ENCODE measurements around the gene KRT16. TPM values are rescaled to one million over a fixed set of nuclear protein-coding genes. Genes with fewer than 3 reads are reported as not detected.
"Not testable (repeated sequence)": the region's sequence is repeated elsewhere in the genome, so short reads cannot be mapped to it uniquely, and the experiment has no call there.

KRT16 gene
- polyA plus RNA-seq (2011; rRNA removed) (not detected in 2 replicates), polyA minus RNA-seq (2011; rRNA and poly(A)+ RNA removed) (not detected in 2 replicates)

DNA sequence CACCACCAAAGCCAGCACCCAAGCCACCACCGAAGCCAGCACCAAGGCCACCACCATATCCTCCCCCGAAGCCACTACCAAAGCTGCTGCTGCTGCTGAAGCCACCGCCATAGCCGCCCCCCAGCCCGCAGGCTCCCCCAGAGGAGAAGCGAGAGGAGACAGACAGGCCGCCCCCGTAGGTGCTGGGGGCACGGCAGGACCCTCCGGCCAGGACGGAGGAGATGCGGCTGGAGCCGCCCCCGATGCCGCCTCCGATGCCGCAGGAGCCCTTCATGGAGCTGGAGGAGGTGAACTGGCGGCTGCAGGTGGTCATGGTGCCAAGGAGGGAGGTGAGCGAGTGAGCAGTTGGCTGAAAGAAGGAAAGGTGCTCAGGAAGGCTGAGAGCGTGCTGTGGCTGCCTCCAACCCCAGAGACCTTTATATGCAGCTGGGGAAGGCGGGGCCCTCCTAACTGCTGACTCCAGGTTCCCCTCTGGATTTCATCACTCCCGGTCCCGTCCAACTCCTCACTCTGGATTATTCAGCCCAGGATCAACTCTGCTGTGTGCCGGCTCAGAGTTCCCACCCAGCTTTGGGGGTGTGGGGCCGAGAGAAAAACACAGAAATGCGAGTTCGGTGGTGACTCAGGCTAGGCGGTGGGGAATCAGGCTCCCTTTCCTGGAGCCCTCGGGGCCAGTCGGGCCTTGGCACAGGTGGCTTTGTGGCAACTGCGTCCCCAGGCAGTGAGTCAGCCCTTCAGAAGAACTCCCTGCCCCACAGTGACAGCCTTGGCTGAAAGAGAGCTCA is at the start of gene KRT16:
TSS of gene KRT16 (minus strand) at position 392 of the 785 bp plus-strand sequence. CDS start at position 313, 79 bp downstream.
- H3K27me3 ChIP-seq (ENCODE audit: control insufficient read depth, insufficient read depth, low read length), result peaks cover 22% of the 10 kb centered on the region
- CTCF ChIA-PET, result interaction anchor here (1.2 kb wide), 1 partner anchor 53 kb away, joined by 3 read pairs; no protein-coding TSS in a partner anchor
- not testable (repeated sequence) for DNase-seq (ENCODE audit: low read depth, low spot score)

GRCh38 chr17:41660221-41660711 is 47.7 kb upstream of the KRT16 start:
- ChIA-PET POLR2A (interaction anchor here (0.6 to 0.8 kb wide), 2 partner anchors 28 to 842 kb away, joined by 3 read pairs; no protein-coding TSS in a partner anchor), CTCF (interaction anchor here (0.9 to 10.3 kb wide), 6 partner anchors 9 to 857 kb away, joined by 3 to 285 read pairs (median 72); no protein-coding TSS in a partner anchor)
- Histone ChIP-seq H3K4me3 (ENCODE audit: low read depth, low read length) (no peak overlapping the region), H3K27me3 (ENCODE audit: control insufficient read depth, insufficient read depth, low read length) (peaks cover 3% of the 10 kb centered on the region), H3K27ac (ENCODE audit: low read depth, low read length) (no peak overlapping the region), H3K9me3 (ENCODE audit: control insufficient read depth, insufficient read depth, low read length) (no peaks in the 10 kb centered on the region)
- no peak for DNase-seq (ENCODE audit: low read depth, low spot score)
- TF ChIP-seq, protein P1, sequence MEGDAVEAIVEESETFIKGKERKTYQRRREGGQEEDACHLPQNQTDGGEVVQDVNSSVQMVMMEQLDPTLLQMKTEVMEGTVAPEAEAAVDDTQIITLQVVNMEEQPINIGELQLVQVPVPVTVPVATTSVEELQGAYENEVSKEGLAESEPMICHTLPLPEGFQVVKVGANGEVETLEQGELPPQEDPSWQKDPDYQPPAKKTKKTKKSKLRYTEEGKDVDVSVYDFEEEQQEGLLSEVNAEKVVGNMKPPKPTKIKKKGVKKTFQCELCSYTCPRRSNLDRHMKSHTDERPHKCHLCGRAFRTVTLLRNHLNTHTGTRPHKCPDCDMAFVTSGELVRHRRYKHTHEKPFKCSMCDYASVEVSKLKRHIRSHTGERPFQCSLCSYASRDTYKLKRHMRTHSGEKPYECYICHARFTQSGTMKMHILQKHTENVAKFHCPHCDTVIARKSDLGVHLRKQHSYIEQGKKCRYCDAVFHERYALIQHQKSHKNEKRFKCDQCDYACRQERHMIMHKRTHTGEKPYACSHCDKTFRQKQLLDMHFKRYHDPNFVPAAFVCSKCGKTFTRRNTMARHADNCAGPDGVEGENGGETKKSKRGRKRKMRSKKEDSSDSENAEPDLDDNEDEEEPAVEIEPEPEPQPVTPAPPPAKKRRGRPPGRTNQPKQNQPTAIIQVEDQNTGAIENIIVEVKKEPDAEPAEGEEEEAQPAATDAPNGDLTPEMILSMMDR (IDR thresholded peaks at IDR 0.05; ENCODE audit: low read depth, low read length), result no peak

More for the DNA sequence above, at the start of gene KRT16:
- H3K9me3 ChIP-seq (ENCODE audit: control insufficient read depth, insufficient read depth, low read length); H3K4me3 ChIP-seq (ENCODE audit: low read depth, low read length); H3K27ac ChIP-seq (ENCODE audit: low read depth, low read length); POLR2A ChIA-PET: not testable (repeated sequence)

GRCh38 chr17:41659427-41660212 is 47.1 kb upstream of the KRT16 start:
- DNase-seq (ENCODE audit: low read depth, low spot score), result no peak
- POLR2A ChIA-PET, result interaction anchor here (0.8 kb wide), 1 partner anchor 29 kb away, joined by 3 read pairs; no protein-coding TSS in a partner anchor

GRCh38 chr17:41658846-41659245 is 46.3 kb upstream of the KRT16 start:
- no peaks in the 10 kb centered on the region for H3K9me3 ChIP-seq (ENCODE audit: control insufficient read depth, insufficient read depth, low read length)
- DNase-seq (ENCODE audit: low read depth, low spot score), result no peak
- CTCF ChIA-PET, result interaction anchor here (1.4 to 10.3 kb wide), 3 partner anchors 8 to 110 kb away, joined by 4 to 285 read pairs (median 25); no protein-coding TSS in a partner anchor
- peaks cover 3% of the 10 kb centered on the region for H3K27me3 ChIP-seq (ENCODE audit: control insufficient read depth, insufficient read depth, low read length)
- TF ChIP-seq, protein P1 (IDR thresholded peaks at IDR 0.05; ENCODE audit: low read depth, low read length), result no peak
- POLR2A ChIA-PET, result no interaction called here
- no peak overlapping the region for H3K27ac ChIP-seq (ENCODE audit: low read depth, low read length)
- no peak overlapping the region for H3K4me3 ChIP-seq (ENCODE audit: low read depth, low read length)

More at GRCh38 chr17:41659427-41660212, 47.1 kb upstream of the KRT16 start:
- TF ChIP-seq, protein P1 (IDR thresholded peaks at IDR 0.05; ENCODE audit: low read depth, low read length), result no peak
- Histone ChIP-seq H3K4me3 (ENCODE audit: low read depth, low read length) (no peak overlapping the region), H3K27ac (ENCODE audit: low read depth, low read length) (no peak overlapping the region), H3K27me3 (ENCODE audit: control insufficient read depth, insufficient read depth, low read length) (peaks cover 3% of the 10 kb centered on the region), H3K9me3 (ENCODE audit: control insufficient read depth, insufficient read depth, low read length) (no peaks in the 10 kb centered on the region)
- CTCF ChIA-PET, result interaction anchor here (0.9 to 10.3 kb wide), 4 partner anchors 9 to 801 kb away, joined by 3 to 285 read pairs (median 182); no protein-coding TSS in a partner anchor

DNA sequence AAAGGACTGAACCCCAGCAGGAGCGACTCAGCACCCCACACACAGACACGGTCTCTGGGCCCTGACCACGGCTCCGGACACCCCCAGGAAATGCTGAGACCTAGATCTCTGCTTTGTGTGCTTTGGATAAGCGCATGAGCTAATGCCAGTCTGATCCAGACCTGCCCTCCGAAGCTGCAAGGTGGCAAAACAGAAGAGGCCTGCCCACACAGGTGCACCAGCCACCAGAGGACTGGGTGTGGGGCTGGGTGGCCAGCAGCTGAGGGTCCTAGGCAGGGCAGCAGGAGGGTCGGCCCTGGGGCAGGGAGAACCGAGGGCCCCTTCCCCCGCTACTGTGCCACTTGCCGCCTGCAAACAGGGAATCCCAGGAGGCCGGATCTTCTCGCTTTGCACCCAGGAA is 45.4 kb upstream of the KRT16 start:
- Histone ChIP-seq H3K27ac (ENCODE audit: low read depth, low read length) (no peak overlapping the region), H3K27me3 (ENCODE audit: control insufficient read depth, insufficient read depth, low read length) (peaks cover 3% of the 10 kb centered on the region), H3K9me3 (ENCODE audit: control insufficient read depth, insufficient read depth, low read length) (no peaks in the 10 kb centered on the region), H3K4me3 (ENCODE audit: low read depth, low read length) (no peak overlapping the region)
- TF ChIP-seq, protein P1 (IDR thresholded peaks at IDR 0.05; ENCODE audit: low read depth, low read length), result no peak
- ChIA-PET CTCF (interaction anchor here (1.4 to 1.9 kb wide), 2 partner anchors 9 to 109 kb away, joined by 4 to 25 read pairs; no protein-coding TSS in a partner anchor), POLR2A (no interaction called here)
- no peak for DNase-seq (ENCODE audit: low read depth, low spot score)
